NCI-H510A (cell line): ENCODE measurements around the gene WNT7A.

Experiments used
- DNase-seq: peaks from one replicate; lab custom pipeline; 2025; lab: John Stamatoyannopoulos, UW

The WNT7A gene

GRCh38 chr3:13792051-13792490, 87.8 kb downstream of the WNT7A start:
- DNase-seq, result no peak

GRCh38 chr3:13791198-13792050, 88.4 kb downstream of the WNT7A start:
- DNase-seq, result no peak

GRCh38 chr3:13790376-13791197, 89.3 kb downstream of the WNT7A start:
- no peak for DNase-seq

- no peak for DNase-seq
Measured at GRCh38 chr3:13788522-13789424, 91.1 kb downstream of the WNT7A start.

GRCh38 chr3:13787533-13788132, 92.2 kb downstream of the WNT7A start:
- DNase-seq, result no peak

- DNase-seq, result no peak
Measured at GRCh38 chr3:13786811-13787210, 93.1 kb downstream of the WNT7A start.

- no peak for DNase-seq
Measured at GRCh38 chr3:13785853-13786436, 93.9 kb downstream of the WNT7A start.

GRCh38 chr3:13785351-13785750, 94.5 kb downstream of the WNT7A start:
- no peak for DNase-seq

- DNase-seq, result no peak
Measured at GRCh38 chr3:13783476-13783875, 96.4 kb downstream of the WNT7A start.

GRCh38 chr3:13782501-13782900, 97.4 kb downstream of the WNT7A start:
- DNase-seq, result no peak

GRCh38 chr3:13781417-13781816, 98.5 kb downstream of the WNT7A start:
- no peak for DNase-seq

GRCh38 chr3:13780432-13781176, 99.3 kb downstream of the WNT7A start:
- DNase-seq, result no peak

- no peak for DNase-seq
Measured at GRCh38 chr3:13776253-13777050, 103.4 kb downstream of the WNT7A start.

- DNase-seq, result no peak
Measured at GRCh38 chr3:13772885-13773745, 106.8 kb downstream of the WNT7A start.

- no peak for DNase-seq
Measured at GRCh38 chr3:13772321-13772745, 107.5 kb downstream of the WNT7A start.

GRCh38 chr3:13771496-13771895, 108.4 kb downstream of the WNT7A start:
- no peak for DNase-seq

- DNase-seq, result no peak
Measured at GRCh38 chr3:13770170-13771169, 109.4 kb downstream of the WNT7A start.
